Measurements from ENCODE around the gene SET.

Gene SET

GRCh38 chr9:128732576-128732975 is 43.6 kb downstream of the SET start:
- DNase-seq: no peak

DNA sequence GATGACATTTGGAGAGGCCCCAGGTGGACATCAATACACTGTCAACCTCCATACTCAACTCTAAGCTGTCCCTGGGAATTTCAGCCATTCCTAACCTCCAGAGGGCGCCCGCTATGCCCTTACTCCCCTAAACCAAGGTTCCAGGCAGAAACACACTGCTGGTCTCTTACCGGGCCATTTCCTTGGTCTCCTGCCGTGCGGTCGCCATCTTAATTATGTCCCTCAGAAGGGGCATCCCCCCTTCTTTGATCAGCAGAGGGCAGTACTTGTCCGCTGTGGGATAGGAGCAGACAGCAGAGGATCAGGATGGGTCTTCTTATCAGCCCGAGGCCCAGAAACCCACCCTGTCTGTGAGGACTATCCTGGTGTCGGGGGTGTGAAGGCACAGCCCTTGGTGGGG is 44.2 kb downstream of the SET start:
- no peak for DNase-seq

- DNase-seq: no peak
Observed at GRCh38 chr9:128735373-128735772, 46.4 kb downstream of the SET start.

DNA sequence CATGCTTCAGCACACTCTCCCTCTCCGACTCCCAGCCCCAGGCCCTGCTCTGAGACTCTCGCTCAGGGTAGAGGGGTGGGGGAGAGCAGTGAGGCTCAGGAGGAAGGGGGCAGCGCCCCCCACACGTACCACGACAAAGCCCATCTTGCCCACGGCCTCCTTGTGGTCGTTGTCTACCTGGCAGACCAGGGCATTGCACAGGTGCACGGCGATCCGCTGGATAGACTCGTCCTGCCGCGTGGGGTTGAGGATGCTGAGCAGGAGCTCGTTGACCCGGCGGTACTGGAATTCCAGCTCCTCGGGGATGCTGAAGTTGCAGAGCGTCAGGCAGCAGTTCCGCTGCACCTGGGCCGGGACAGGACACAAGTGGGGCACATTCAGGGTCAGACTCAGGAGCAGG is 53.4 kb downstream of the SET start:
- no peak for DNase-seq

GRCh38 chr9:128743421-128743820 is 54.4 kb downstream of the SET start:
- no peak for DNase-seq

Data from KG1 (cell line).